ENCODE results near the gene CLEC3B.
"Not testable (repeated sequence)": the region's sequence is repeated elsewhere in the genome, so short reads cannot be mapped to it uniquely, and the experiment has no call there.

Gene CLEC3B

GRCh38 chr3:45043728-45044299 is 17.7 kb downstream of the CLEC3B start:
- peaks cover 5% of the 10 kb centered on the region for H3K4me1 ChIP-seq (ENCODE audit: insufficient read depth, poor library complexity, severe bottlenecking)
- peak overlapping the region; percentile 39 for H3K27ac ChIP-seq (ENCODE audit: poor library complexity, severe bottlenecking)
- ATAC-seq (ENCODE audit: low read depth) (peak; percentile 51; the same call in 2 of the 3 replicates), DNase-seq (ENCODE audit: low spot score) (no peak)
- H3K4me3 ChIP-seq (ENCODE audit: severe bottlenecking), result no peak overlapping the region
- H3K36me3 ChIP-seq (ENCODE audit: low read depth), result no peaks in the 10 kb centered on the region
- no peaks in the 10 kb centered on the region for H3K27me3 ChIP-seq (ENCODE audit: insufficient read depth, poor library complexity, severe bottlenecking)
- TF ChIP-seq CTCF (IDR thresholded peaks at IDR 0.05; ENCODE audit: poor library complexity, severe bottlenecking), result peak; percentile 62
- no peaks in the 10 kb centered on the region for H3K9me3 ChIP-seq (ENCODE audit: severe bottlenecking)

GRCh38 chr3:45048244-45048643 is 22.1 kb downstream of the CLEC3B start:
- no peak overlapping the region for H3K4me3 ChIP-seq (ENCODE audit: severe bottlenecking)
- H3K36me3 ChIP-seq (ENCODE audit: low read depth), result no peaks in the 10 kb centered on the region
- no peaks in the 10 kb centered on the region for H3K27me3 ChIP-seq (ENCODE audit: insufficient read depth, poor library complexity, severe bottlenecking)
- no peaks in the 10 kb centered on the region for H3K9me3 ChIP-seq (ENCODE audit: severe bottlenecking)
- ATAC-seq (ENCODE audit: low read depth) (no peak), DNase-seq (ENCODE audit: low spot score) (no peak)
- no peak for TF ChIP-seq CTCF (IDR thresholded peaks at IDR 0.05; ENCODE audit: poor library complexity, severe bottlenecking)
- H3K4me1 ChIP-seq (ENCODE audit: insufficient read depth, poor library complexity, severe bottlenecking), result peaks cover 5% of the 10 kb centered on the region
- no peak overlapping the region for H3K27ac ChIP-seq (ENCODE audit: poor library complexity, severe bottlenecking)

DNA sequence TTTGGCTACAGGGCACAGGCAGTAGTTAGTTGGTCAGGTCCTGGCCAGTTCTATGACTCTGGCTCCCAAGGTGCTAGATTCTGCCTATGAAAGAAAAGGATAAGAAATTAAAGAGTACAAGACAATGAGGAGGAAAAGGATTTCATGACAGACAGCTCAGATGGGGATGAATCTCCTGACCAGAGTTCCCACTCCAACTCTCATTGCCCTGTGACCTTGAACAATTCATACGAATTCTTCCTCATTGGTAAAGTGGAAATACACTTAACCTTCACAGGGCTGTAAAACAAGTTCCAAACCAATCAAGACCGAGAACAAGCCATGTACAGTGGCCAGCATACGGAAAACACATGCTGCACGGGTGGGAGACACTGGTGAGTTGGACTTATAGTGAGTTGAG is 23.7 kb downstream of the CLEC3B start:
- H3K27me3 ChIP-seq (ENCODE audit: insufficient read depth, poor library complexity, severe bottlenecking), result no peaks in the 10 kb centered on the region
- no peaks in the 10 kb centered on the region for H3K36me3 ChIP-seq (ENCODE audit: low read depth)
- H3K9me3 ChIP-seq (ENCODE audit: severe bottlenecking), result no peaks in the 10 kb centered on the region
- ATAC-seq (ENCODE audit: low read depth) (no peak), DNase-seq (ENCODE audit: low spot score) (no peak)
- H3K27ac ChIP-seq (ENCODE audit: poor library complexity, severe bottlenecking), result no peak overlapping the region
- no peak overlapping the region for H3K4me3 ChIP-seq (ENCODE audit: severe bottlenecking)
- H3K4me1 ChIP-seq (ENCODE audit: insufficient read depth, poor library complexity, severe bottlenecking), result peaks cover 13% of the 10 kb centered on the region
- TF ChIP-seq CTCF (IDR thresholded peaks at IDR 0.05; ENCODE audit: poor library complexity, severe bottlenecking), result no peak

DNA sequence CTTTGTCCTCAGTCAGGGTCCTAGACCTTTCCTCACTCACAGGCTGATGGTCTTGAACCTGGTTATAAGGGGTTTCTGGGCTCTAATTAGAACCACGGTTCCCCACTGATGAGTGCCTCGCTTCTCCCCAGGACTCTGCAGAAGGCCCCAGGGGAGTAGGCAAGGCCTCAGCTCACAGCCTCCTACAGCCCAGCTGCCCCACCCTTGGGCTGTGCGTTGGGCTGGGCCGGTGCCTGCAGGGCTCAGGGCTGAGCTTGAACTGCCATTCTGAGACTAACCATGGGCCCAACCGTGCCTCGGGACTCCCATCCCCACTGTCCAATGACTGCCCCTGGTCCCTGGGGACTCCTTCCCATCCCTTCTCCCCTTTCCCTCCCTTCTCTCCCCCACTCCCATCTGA is 25.6 kb downstream of the CLEC3B start:
- peaks cover 31% of the 10 kb centered on the region for H3K4me1 ChIP-seq (ENCODE audit: insufficient read depth, poor library complexity, severe bottlenecking)
- no peak for ATAC-seq (ENCODE audit: low read depth)
- TF ChIP-seq CTCF (IDR thresholded peaks at IDR 0.05; ENCODE audit: poor library complexity, severe bottlenecking), result no peak
- H3K27ac ChIP-seq (ENCODE audit: poor library complexity, severe bottlenecking), result no peak overlapping the region
- H3K9me3 ChIP-seq (ENCODE audit: severe bottlenecking), result no peaks in the 10 kb centered on the region
- no peaks in the 10 kb centered on the region for H3K27me3 ChIP-seq (ENCODE audit: insufficient read depth, poor library complexity, severe bottlenecking)
- H3K4me3 ChIP-seq (ENCODE audit: severe bottlenecking), result no peak overlapping the region
- no peaks in the 10 kb centered on the region for H3K36me3 ChIP-seq (ENCODE audit: low read depth)
- DNase-seq (ENCODE audit: low spot score), result no peak

DNA sequence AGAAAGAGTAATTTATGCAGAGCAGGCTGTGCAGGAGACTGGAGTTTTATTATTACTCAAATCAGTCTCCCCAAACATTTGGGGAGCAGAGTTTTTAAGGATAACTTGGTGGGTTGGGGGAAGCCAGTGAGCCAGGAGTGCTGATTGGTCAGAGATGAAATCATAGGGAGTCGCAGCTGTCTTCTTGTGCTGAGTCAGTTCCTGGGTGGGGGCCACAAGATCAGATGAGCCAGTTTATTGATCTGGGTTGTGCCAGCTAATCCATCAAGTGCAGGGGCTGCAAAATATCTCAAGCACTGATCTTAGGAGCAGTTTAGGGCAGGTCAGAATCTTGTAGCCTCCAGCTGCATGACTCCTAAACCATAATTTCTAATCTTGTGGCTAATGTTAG is 27.7 kb downstream of the CLEC3B start:
- DNase-seq (ENCODE audit: low spot score); H3K27me3 ChIP-seq (ENCODE audit: insufficient read depth, poor library complexity, severe bottlenecking); H3K9me3 ChIP-seq (ENCODE audit: severe bottlenecking); H3K4me3 ChIP-seq (ENCODE audit: severe bottlenecking); H3K36me3 ChIP-seq (ENCODE audit: low read depth); ATAC-seq (ENCODE audit: low read depth): not testable (repeated sequence)
- peaks cover 45% of the 10 kb centered on the region for H3K4me1 ChIP-seq (ENCODE audit: insufficient read depth, poor library complexity, severe bottlenecking)
- peak overlapping the region; percentile 64 for H3K27ac ChIP-seq (ENCODE audit: poor library complexity, severe bottlenecking)
